K562 (cell line): ENCODE measurements around the gene HDAC3. TPM values are rescaled to one million over a fixed set of nuclear protein-coding genes. Genes with fewer than 3 reads are reported as not detected.

Experiments
- ATAC-seq: fragments of 200-7000 bp; cut with Tn5 transposase; 3 replicates; pipeline ENCODE4 v1.9.1; 2020; ENCODE audit warnings: moderate library complexity
- BruUV-seq: library from RNA; stranded (reverse); fragments of 400-500 nt; replicated peaks from 2 replicates; lab custom pipeline; 2021; lab: Mats Ljungman, UMichigan
- CTCF ChIA-PET: fragments of 300-600 bp; formaldehyde crosslinking; extraction: SDS; loops from one replicate; lab custom pipeline; 2021; ENCODE audit warnings: low intra/inter-chr PET ratio; lab: Yijun Ruan, JAX
- POLR2A ChIA-PET: fragments of 300-600, 350-650 bp; sonication (Branson Sonifier 250); formaldehyde crosslinking; extraction: SDS; loops from one replicate; lab custom pipeline; 2021; ENCODE audit warnings: antibody characterized with exemption, inconsistent platforms; lab: Yijun Ruan, JAX
- DNase-seq, 4 experiments: peaks; one replicate each; pipeline versions ENCODE4 v3.0.0 to v3.0.0-alpha.2; 2011 to 2018; ENCODE audit warnings: low spot score in 3 of 4, mixed read lengths in 3 of 4; ENCODE audit errors: extremely low read depth in 1 of 4
- FAIRE-seq: peaks from 2 replicates; lab custom pipeline; 2011; peaks lifted over from hg19 to GRCh38; lab: Jason Lieb, UNC
- H2AFZ ChIP-seq: 2 replicates; pipeline ENCODE4 v1.6.0; 2011; ENCODE audit warnings: low read depth, low read length, control low read depth, inconsistent platforms
- H3K27ac ChIP-seq: fragments of 200-600 bp; 3 replicates; pipeline ENCODE4 v1.8.0; 2011; ENCODE audit warnings: low read depth, mild to moderate bottlenecking, control low read depth, inconsistent platforms, low read length, moderate library complexity, mixed read lengths; ENCODE audit errors: extremely low read depth
- H3K27me3 ChIP-seq, 2 experiments: fragments of 300-600 bp in 1 of 2; 2 replicates in 1 of 2; 3 replicates in 1 of 2; pipeline versions ENCODE4 v1.6.0 to v1.8.0; 2011; ENCODE audit warnings: inconsistent platforms in 2 of 2, low read length in 2 of 2, mild to moderate bottlenecking in 1 of 2, mixed read lengths in 1 of 2, moderate library complexity in 1 of 2; ENCODE audit not compliant: control insufficient read depth in 2 of 2, insufficient read depth in 2 of 2
- H3K36me3 ChIP-seq: fragments of 300-600 bp; 3 replicates; pipeline ENCODE4 v1.8.0; 2011; ENCODE audit warnings: mild to moderate bottlenecking, low read length, inconsistent platforms; ENCODE audit not compliant: control insufficient read depth, insufficient read depth
- H3K4me1 ChIP-seq, 2 experiments: fragments of 200-600 bp in 1 of 2; replicated peaks in 1 of 2; 2 replicates in 1 of 2; 3 replicates in 1 of 2; pipeline versions ENCODE4 v1.5.1 to v1.8.0; 2011; ENCODE audit warnings: inconsistent platforms in 2 of 2, low read length in 2 of 2, mild to moderate bottlenecking in 1 of 2, mixed read lengths in 1 of 2, moderate library complexity in 1 of 2; ENCODE audit not compliant: control insufficient read depth in 2 of 2, insufficient read depth in 2 of 2
- H3K4me2 ChIP-seq: 2 replicates; pipeline ENCODE4 v1.6.1; 2011; ENCODE audit warnings: low read length, control low read depth, inconsistent platforms, mixed read lengths; ENCODE audit not compliant: insufficient read depth
- H3K4me3 ChIP-seq: fragments of 200-600 bp; sonication (generic), shearing (Covaris generic); 2 replicates; pipeline ENCODE4 v1.5.1; 2016; ENCODE audit warnings: control low read depth, inconsistent platforms
- H3K79me2 ChIP-seq: fragments of 200-600 bp; 3 replicates; pipeline ENCODE4 v1.8.0; 2011; ENCODE audit warnings: low read length, inconsistent platforms; ENCODE audit not compliant: control insufficient read depth, insufficient read depth
- H3K9ac ChIP-seq, 2 experiments: 2 replicates each; pipeline versions ENCODE4 v1.6.0 to v1.6.1; 2011; ENCODE audit warnings: low read depth in 2 of 2, low read length in 2 of 2, control low read depth in 1 of 2, inconsistent platforms in 1 of 2, mild to moderate bottlenecking in 1 of 2, mixed read lengths in 1 of 2; ENCODE audit not compliant: insufficient read depth in 1 of 2
- H3K9me1 ChIP-seq: one replicate; pipeline ENCODE4 v1.6.0; 2011; ENCODE audit warnings: inconsistent platforms, mild to moderate bottlenecking, low read length, moderate library complexity; ENCODE audit not compliant: control insufficient read depth, insufficient read depth
- H3K9me3 ChIP-seq: replicated peaks from 2 replicates; pipeline ENCODE4 v1.5.1; 2011; ENCODE audit warnings: low read depth, low read length, inconsistent platforms; ENCODE audit not compliant: control insufficient read depth, insufficient read depth
- H4K20me1 ChIP-seq: replicated peaks from 2 replicates; pipeline ENCODE4 v1.6.1; 2011; ENCODE audit warnings: low read length, inconsistent platforms, mixed read lengths; ENCODE audit not compliant: control insufficient read depth, insufficient read depth
- CTBP1 ChIP-seq: fragments of 450-650 bp; IDR thresholded peaks from 2 replicates; pipeline ENCODE4 v1.6.1; 2016; ENCODE audit warnings: borderline replicate concordance
- ETV6 ChIP-seq, 3 experiments: fragments of 150-350 bp in 1 of 3; sonication (generic) in 1 of 3; formaldehyde crosslinking in 1 of 3; IDR thresholded peaks; 2 replicates each; pipeline versions ENCODE4 v1.6.1 to v1.8.0; 2014 to 2022; ENCODE audit warnings: borderline replicate concordance in 2 of 3, low read depth in 2 of 3, antibody characterized with exemption in 1 of 3, low read length in 1 of 3, mild to moderate bottlenecking in 1 of 3, missing genetic modification reagents in 1 of 3
- GATAD2B ChIP-seq: fragments of 450-650 bp; IDR thresholded peaks from 2 replicates; pipeline ENCODE4 v1.6.1; 2017; ENCODE audit warnings: mild to moderate bottlenecking, borderline replicate concordance
- MYC ChIP-seq, 2 experiments: fragments of 250-450 bp in 1 of 2; sonication (Bioruptor Pico) in 1 of 2; IDR thresholded peaks; 2 replicates each; pipeline versions ENCODE4 v1.5.1 to v1.6.1; 2012 to 2021; ENCODE audit warnings: low read depth in 2 of 2, borderline replicate concordance in 1 of 2, improper control_type of control experiment in 1 of 2, low read length in 1 of 2, mild to moderate bottlenecking in 1 of 2, moderate library complexity in 1 of 2
- MYNN ChIP-seq, 2 experiments: sonication (generic); formaldehyde crosslinking in 1 of 2; IDR thresholded peaks; 2 replicates each; pipeline versions ENCODE4 v1.5.0 to v1.6.1; 2016 to 2020; ENCODE audit warnings: antibody characterized with exemption in 1 of 2, missing genetic modification reagents in 1 of 2
- NFIC ChIP-seq: fragments of 450-650 bp; IDR thresholded peaks from 2 replicates; pipeline ENCODE4 v1.6.1; 2017; ENCODE audit warnings: mild to moderate bottlenecking, inconsistent platforms
- POLR2A ChIP-seq: fragments of 450-650 bp; conservative IDR thresholded peaks from 2 replicates; pipeline ENCODE4 v1.6.1; 2016
- SIN3B ChIP-seq: fragments of 450-650 bp; IDR thresholded peaks from 2 replicates; pipeline ENCODE4 v1.6.1; 2017; ENCODE audit warnings: low read depth, mild to moderate bottlenecking, moderate library complexity
- SMC3 ChIP-seq: conservative IDR thresholded peaks from 2 replicates; pipeline ENCODE4 v1.6.1; 2011; ENCODE audit warnings: low read depth, low read length, improper control_type of control experiment; ENCODE audit not compliant: insufficient read depth
- SREBF1 ChIP-seq: fragments of 150-350 bp; IDR thresholded peaks from 2 replicates; pipeline ENCODE4 v1.6.1; 2014; ENCODE audit warnings: antibody characterized with exemption, low read depth, low read length, borderline replicate concordance
- SRSF1 ChIP-seq: fragments of 200-400 bp; formaldehyde crosslinking; IDR thresholded peaks from 2 replicates; pipeline ENCODE4 v1.6.1; 2017; ENCODE audit warnings: mild to moderate bottlenecking, low read depth, low read length, moderate library complexity
- STAG1 ChIP-seq: sonication (generic); formaldehyde crosslinking; IDR thresholded peaks from 2 replicates; pipeline ENCODE4 v1.5.0; 2020; ENCODE audit warnings: missing genetic modification reagents, borderline replicate concordance
- TEAD4 ChIP-seq, 2 experiments: sonication (generic) in 1 of 2; formaldehyde crosslinking in 1 of 2; IDR thresholded peaks; 2 replicates each; pipeline versions ENCODE4 v1.6.1 to v1.8.0; 2012 to 2022; ENCODE audit warnings: borderline replicate concordance in 1 of 2, inconsistent platforms in 1 of 2, low read length in 1 of 2, mild to moderate bottlenecking in 1 of 2, missing genetic modification reagents in 1 of 2
- TRIM24 ChIP-seq, 2 experiments: fragments of 450-650 bp; IDR thresholded peaks; 2 replicates each; pipeline ENCODE4 v1.6.1; 2016
- XRCC4 ChIP-seq: IDR thresholded peaks from one replicate; pipeline ENCODE4 v1.6.1; 2011; ENCODE audit not compliant: insufficient read depth, insufficient read length; ENCODE audit errors: extremely low read depth
- ZNF124 ChIP-seq: sonication (generic); formaldehyde crosslinking; IDR thresholded peaks from 2 replicates; pipeline ENCODE4 v1.8.1; 2022; ENCODE audit warnings: missing genetic modification reagents
- ZNF444 ChIP-seq: fragments of 250-450 bp; sonication (Bioruptor Pico); IDR thresholded peaks from 2 replicates; pipeline ENCODE4 v1.4.0; 2020; ENCODE audit warnings: mild to moderate bottlenecking, moderate library complexity
- ZNF583 ChIP-seq: fragments of 250-450 bp; sonication (Bioruptor Pico); IDR thresholded peaks from 2 replicates; pipeline ENCODE4 v1.4.0; 2020
- ZNF766 ChIP-seq: fragments of 200-800 bp; sonication (Bioruptor generic); conservative IDR thresholded peaks from 2 replicates; pipeline ENCODE4 v1.6.1; 2016; ENCODE audit warnings: missing genetic modification characterization, missing compliant biosample characterization
- WGBS: fragments of 100-300 bp; shearing (Covaris generic); methylation state at CpG from one replicate; pipeline ENCODE4 v1.1.6; 2016; ENCODE audit warnings: low coverage, mixed read lengths; ENCODE audit not compliant: insufficient coverage; ENCODE audit errors: missing lambda C conversion rate; 5-methylcytosine and 5-hydroxymethylcytosine counted together
- in situ Hi-C: fragments of 300-500 bp; cut with MboI; formaldehyde crosslinking; loops from 4 replicates; pipeline ENCODE4 v1.15.0; 2018; ENCODE audit warnings: inconsistent platforms, mixed read lengths
- intact Hi-C: fragments of 100-400 bp; cut with micrococcal nuclease; formaldehyde crosslinking; loops from 2 replicates; pipeline ENCODE4 v1.14.2; 2022
- polyA plus RNA-seq, 8 experiments: library from polyadenylated mRNA; depleted of rRNA in 4 of 8; stranded (reverse) in 5 of 8; unstranded in 3 of 8; fragments of >200 nt; fragmentation: Nextera tagmentation in 2 of 8; fragmentation: Illumina TruSeq in 1 of 8; extraction: Ambion mirVana in 2 of 8; extraction: Trizol in 1 of 8; gene quantifications; 2 replicates each; pipeline versions ENCODE4 v1.2.1 to v1.2.3, GENCODE V29; 2011 to 2014; ENCODE audit warnings: inconsistent platforms in 1 of 8, missing spikeins in 1 of 8
- total RNA-seq, 7 experiments: library from RNA; depleted of rRNA in 6 of 7; stranded (reverse); fragments of >200 nt in 6 of 7; fragmentation: Illumina TruSeq in 2 of 7; extraction: Trizol in 2 of 7; gene quantifications; 2 replicates each; pipeline versions ENCODE4 v1.2.1 to v1.2.3, GENCODE V29; 2011 to 2021; ENCODE audit warnings: low replicate concordance in 1 of 7
- TF ChIP-seq, protein P1 (sequence below): sonication (generic); IDR thresholded peaks from 2 replicates; pipeline ENCODE4 v1.6.1; 2016

Gene HDAC3
- total and polyA plus RNA-seq, 9 of the 15 experiments (the other 6 are each of a cell fraction or from before 2014, with no cell fraction given), result 89.7 to 191 (median 119) TPM

- ChIA-PET POLR2A (interaction anchor here (0.6 to 1.3 kb wide), 4 partner anchors 8 to 1232 kb away, joined by 3 to 5 read pairs (median 4); no protein-coding TSS in a partner anchor), CTCF (interaction anchor here (0.6 to 1.8 kb wide), 9 partner anchors 150 to 923 kb away, joined by 3 to 12 read pairs (median 3); partner anchors contain the start of gene PCDH1)
- peak; percentile 95 for FAIRE-seq
- Histone ChIP-seq H3K36me3 (0 out of 3 replicates have a peak, but pooled peaks cover 3% of the 10 kb centered on the region), H3K4me3 (no peak overlapping the region), H3K4me1 (peaks cover 5 to 6% of the 10 kb centered on the region in 2 experiments; a peak in 4 of 5 replicates), H3K9me1 (no peaks in the 10 kb centered on the region), H3K4me2 (no peak overlapping the region; the same call in 1 of the 2 replicates), H3K9ac (no peak overlapping the region), H3K9me3 (no peaks in the 10 kb centered on the region), H4K20me1 (no peaks in the 10 kb centered on the region), H2AFZ (0 out of 2 replicates have a peak overlapping the region, but pooled peaks have one; percentile 64), H3K79me2 (no peaks in the 10 kb centered on the region), H3K27me3 (no peaks in the 10 kb centered on the region), H3K27ac (no peak overlapping the region)
- peak; percentile 76 to 86 (median 78) for DNase-seq
- peak; percentile 97 for ATAC-seq
- no TSS peak for BruUV-seq
- 33% methylated on average over 9 of the region's 13 CpGs for WGBS
- intact Hi-C loops (loop anchor here (1.0 to 10.0 kb wide), 5 partner anchors 27 to 480 kb away; partner anchors contain the start of gene RNF14), in situ Hi-C loops (no loop called here)
- TF ChIP-seq NFIC, result peak; percentile 73
- TF ChIP-seq XRCC4, result no peak
- 0 out of 2 replicates have a peak, but pooled peaks have one; percentile 42 for TF ChIP-seq ZNF583 (CRISPR knock-in tag)
- TF ChIP-seq STAG1, result peak; percentile 58; the same call in 1 of the 2 replicates
- TF ChIP-seq TRIM24 (IDR thresholded peaks at IDR 0.05), result no peak
- no peak for TF ChIP-seq SIN3B
- peak in 1 of 2 experiments; percentile 63; a peak in 1 of 4 replicates for TF ChIP-seq ETV6 (IDR thresholded peaks at IDR 0.05; ENCODE audit: borderline replicate concordance in 1 of 2, low read depth in 2 of 2, low read length in 1 of 2)
- no peak for TF ChIP-seq ETV6 (CRISPR knock-in tag; IDR thresholded peaks at IDR 0.05; ENCODE audit: borderline replicate concordance)
- 0 out of 2 replicates have a peak, but pooled peaks have one; percentile 39 for TF ChIP-seq MYNN (IDR thresholded peaks at IDR 0.05)
- TF ChIP-seq MYNN (CRISPR knock-in tag; IDR thresholded peaks at IDR 0.05), result no peak
- peak; percentile 38 for TF ChIP-seq MYC (IDR thresholded peaks at IDR 0.05; ENCODE audit: low read depth, low read length)
- no peak for TF ChIP-seq MYC (CRISPR knock-in tag; IDR thresholded peaks at IDR 0.05; ENCODE audit: borderline replicate concordance, low read depth)
- TF ChIP-seq, protein P1, sequence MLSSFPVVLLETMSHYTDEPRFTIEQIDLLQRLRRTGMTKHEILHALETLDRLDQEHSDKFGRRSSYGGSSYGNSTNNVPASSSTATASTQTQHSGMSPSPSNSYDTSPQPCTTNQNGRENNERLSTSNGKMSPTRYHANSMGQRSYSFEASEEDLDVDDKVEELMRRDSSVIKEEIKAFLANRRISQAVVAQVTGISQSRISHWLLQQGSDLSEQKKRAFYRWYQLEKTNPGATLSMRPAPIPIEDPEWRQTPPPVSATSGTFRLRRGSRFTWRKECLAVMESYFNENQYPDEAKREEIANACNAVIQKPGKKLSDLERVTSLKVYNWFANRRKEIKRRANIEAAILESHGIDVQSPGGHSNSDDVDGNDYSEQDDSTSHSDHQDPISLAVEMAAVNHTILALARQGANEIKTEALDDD, result no peak
- peak; percentile 86 for TF ChIP-seq SMC3
- TF ChIP-seq POLR2A, result no peak
- peak; percentile 32; the same call in 1 of the 2 replicates for TF ChIP-seq TEAD4 (IDR thresholded peaks at IDR 0.05; ENCODE audit: low read length)
- no peak for TF ChIP-seq TEAD4 (CRISPR knock-in tag; IDR thresholded peaks at IDR 0.05; ENCODE audit: borderline replicate concordance)
- TF ChIP-seq CTBP1, result peak; percentile 48; the same call in 1 of the 2 replicates
- TF ChIP-seq ZNF124 (CRISPR knock-in tag), result no peak
- 0 out of 2 replicates have a peak, but pooled peaks have one; percentile 31 for TF ChIP-seq ZNF766 (CRISPR knock-in tag)
- TF ChIP-seq GATAD2B, result peak; percentile 14; the same call in 1 of the 2 replicates
- TF ChIP-seq SREBF1, result no peak
- TF ChIP-seq ZNF444 (CRISPR knock-in tag), result no peak
- no peak for TF ChIP-seq SRSF1
Observed at GRCh38 chr5:141664733-141665461, 28.2 kb upstream of the HDAC3 start.
